Umbilical cord (tissue), 2 donors: ENCODE data around the gene REC114. TPM values are rescaled to one million over a fixed set of nuclear protein-coding genes. Genes with fewer than 3 reads are reported as not detected.
A peak's percentile ranks its signal among the peaks of the same experiment; 100 is the strongest.
"Not testable (repeated sequence)": the region's sequence is repeated elsewhere in the genome, so short reads cannot be mapped to it uniquely, and the experiment has no call there.

Experiments used
- DNase-seq: peaks from one replicate; pipeline ENCODE4 v3.0.0-alpha.2; 2015; ENCODE audit warnings: low spot score
- total RNA-seq: library from RNA; depleted of rRNA; stranded (reverse); fragments of >200 nt; gene quantifications from one replicate; pipeline ENCODE4 v1.2.3, GENCODE V29; 2014; ENCODE audit warnings: low replicate concordance; ENCODE audit not compliant: insufficient read depth

REC114 gene
- total RNA-seq, 1 donor from 2014 or later, result not detected

DNA sequence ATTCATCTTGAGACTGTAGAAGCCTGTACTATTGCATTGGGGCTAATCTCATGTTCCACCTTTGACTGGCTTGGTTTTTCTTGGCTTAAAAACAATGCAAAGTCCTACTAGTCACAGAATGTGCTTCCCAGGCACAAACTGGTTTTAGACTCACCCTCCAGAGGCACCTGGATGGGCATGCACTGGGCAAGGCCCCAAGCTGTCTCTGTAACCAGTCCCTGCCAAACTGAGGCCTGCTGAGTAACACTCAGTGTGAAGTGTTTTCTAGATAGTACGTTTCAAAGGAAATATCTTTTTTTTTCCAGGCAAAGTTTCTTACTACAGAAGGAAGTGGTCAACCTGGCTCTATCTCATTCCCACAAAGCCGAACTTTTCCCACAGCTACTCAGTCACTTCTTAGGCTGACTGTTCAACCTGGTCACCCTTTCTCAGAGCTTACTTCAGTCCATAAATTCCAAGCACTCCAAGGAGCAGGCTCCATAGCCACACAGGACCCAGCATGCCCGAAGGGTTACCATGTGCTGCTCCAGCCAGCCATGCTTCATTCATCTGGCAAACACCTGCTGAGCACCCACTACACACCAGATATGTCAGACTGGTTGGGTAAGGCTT, 132.8 kb downstream of the REC114 start:
- no peak for DNase-seq

DNA sequence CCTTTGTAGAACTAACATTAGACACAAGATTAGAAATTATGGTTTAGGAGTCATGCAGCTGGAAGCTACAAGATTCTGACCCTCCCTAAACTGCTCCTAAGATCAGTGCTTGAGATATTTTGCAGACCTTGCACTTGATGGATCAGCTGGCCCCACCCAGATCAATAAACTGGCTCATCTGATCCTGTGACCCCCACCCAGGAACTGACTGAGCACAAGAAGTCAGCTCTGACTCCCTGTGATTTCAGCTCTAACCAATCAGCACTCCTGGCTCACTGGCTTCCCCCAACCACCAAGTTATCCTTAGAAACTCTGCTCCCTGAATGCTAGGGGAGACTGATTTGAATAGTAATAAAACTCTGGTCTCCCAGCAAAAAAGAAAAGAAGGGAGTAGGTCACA, 134.6 kb downstream of the REC114 start:
- not testable (repeated sequence) for DNase-seq

DNA sequence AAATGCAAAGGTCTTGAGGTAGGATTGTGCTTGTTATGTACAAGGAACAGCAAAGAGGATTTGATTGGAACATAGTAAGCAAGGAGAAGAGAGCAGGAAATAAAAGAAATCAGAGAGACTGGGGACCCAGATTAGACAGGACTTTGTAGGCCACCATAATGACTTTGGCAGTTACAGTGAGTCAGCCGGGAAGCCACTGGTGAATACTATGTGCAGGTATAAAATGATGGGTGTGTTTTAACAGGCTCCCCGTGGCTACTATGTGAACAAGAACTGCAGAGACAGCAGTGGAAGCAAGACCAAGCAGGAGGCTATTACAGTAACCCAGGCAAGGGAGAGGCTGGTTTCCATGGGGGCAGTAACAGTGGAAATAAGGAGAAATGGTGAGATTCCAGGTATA, 135.1 kb downstream of the REC114 start:
- no peak for DNase-seq

DNA sequence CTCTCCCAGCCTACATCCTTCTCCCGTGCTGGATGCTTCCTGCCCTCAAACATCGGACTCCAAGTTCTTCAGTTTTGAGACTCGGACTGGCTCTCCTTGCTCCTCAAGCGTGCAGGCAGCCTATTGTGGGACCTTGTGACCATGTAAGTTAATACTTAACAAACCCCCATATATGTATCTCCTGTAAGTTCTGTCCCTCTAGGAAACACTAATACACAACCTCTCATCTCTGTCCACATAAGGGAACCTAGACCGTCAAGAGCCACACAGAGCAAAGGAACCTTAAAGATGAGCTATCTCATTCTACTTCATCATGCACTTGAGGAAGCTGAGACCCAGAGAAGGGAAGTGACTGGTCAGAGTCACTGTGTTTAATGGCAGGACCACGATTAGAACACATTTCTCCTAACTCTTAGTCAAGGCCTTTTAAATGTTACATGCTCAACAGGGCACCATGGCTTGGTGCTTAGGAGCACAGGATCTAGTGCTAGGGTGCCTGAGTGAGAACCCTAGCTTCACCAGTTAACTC, 140.0 kb downstream of the REC114 start:
- DNase-seq, result no peak

DNA sequence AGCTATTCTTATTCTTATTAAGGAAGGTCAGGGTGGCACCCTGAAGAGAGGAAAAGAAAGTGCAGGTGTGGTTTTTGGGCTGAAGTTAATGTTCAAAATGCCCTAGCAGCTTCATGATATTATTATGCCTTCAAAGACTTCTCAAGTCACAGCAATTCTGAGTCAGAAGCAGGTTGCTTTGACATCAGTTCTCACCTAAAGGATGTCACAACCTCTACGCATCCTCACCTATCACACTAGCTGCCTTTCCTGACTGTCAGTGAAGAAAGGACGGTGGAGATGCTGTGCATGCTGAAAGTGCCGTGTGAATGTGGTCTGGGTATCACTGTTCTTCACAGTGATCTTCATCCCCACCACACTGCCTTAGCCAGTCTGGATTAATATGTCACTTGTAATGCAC, 140.6 kb downstream of the REC114 start:
- no peak for DNase-seq

DNA sequence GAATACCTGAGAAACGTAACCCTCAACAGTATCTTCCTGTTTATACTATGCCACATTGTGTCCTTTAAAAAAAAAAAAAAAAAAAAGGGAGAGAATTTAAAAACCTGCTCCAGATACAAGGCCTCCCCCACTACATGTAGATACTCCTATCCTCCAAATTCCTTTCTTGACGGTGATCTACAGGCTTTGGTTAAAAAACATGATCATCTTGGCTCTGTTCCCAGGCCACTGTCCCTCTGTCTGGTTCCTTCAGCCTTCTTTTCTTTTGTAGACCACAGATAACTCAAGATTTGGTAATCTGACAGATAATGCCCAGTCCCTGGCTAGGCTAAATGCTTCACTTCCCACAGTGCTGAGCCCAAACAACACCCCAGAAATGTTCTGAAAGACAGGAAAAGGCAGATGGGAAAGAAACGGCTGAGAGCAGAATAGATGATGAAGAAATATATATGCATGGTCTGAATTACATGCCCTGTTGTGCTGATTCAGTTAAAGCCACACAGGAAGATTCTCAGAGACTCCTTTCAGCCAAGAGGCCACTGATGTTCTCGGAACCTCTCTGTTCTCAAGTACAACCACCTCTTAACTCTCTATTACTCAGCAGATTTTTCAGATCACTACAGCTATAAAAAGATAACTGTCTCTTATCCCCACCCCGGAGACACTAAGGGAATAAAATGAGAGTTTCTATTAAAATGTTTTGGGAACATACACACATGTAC, 141.9 kb downstream of the REC114 start:
- no peak for DNase-seq

DNA sequence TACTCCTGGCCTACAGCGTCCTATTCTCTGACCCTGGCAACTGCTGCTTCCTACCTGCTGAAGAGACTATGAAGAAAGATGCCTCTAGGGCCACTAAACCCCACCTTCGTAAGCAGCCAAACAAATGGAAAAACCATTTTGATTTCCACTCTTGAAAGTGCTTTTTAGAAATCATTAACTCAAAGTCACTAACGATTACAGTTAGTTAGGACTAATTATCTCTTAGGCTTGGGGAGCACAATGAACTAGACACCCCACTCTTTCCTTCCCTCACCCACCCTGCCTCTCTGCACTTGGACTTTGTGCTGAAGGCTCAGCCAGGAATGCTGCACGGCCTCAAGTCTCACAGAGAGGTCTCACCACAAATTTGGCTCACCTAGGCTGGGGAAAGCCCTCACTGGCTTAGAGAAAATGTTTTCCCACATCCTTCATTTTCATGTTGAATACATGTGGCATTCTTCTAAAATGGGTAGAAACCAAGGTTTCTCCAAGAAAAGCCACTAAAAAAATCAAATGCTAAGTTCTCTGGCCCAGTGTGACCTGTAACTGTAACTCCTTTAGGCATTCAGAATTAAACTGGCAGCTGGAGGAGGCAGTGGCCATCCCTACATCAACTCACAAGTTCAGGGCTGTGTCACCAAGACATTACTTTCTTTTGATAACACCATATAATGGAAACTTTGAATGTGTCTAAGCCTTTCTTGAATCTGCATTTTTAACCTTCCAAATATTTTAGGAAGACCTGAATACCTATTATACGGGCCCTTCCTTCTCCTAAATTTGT, 143.1 kb downstream of the REC114 start:
- DNase-seq, result no peak

DNA sequence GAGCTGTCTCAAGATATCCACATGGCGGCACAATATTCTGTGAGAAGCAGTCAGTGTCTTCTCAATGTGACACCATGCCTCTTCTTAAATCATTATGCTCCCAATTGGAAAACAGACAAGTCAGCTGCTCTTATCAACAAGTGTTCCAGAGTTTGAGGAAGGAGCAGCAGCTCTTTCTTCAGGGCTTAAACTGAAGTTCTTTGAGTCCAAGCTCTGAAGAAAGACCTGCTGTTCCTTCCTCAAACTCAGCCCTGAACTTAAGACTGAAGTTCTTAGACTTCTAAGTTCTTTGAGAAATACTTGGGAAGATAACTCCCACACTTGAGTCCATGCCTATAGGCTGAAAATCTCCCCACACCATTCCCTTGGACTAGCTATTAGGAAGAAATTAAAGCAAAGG, 146.8 kb downstream of the REC114 start:
- no peak for DNase-seq

DNA sequence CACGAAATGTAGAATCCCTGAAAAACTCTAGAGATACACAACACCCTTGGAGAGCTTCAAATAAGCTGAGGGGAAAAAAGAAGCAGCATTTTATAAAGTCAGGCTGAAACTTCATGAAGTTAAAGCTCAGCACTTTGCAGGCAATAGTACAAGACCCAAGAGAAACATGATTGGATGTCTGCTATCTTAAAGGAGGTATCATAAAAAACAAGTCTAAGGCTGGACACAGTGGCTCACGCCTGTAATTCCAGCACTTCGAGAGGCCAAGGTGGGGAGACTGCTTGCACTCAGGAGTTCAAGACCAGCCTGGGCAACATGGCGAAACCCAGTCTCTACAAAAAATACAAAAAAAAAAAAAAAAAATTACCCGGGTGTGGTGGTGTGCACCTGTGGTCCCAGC, 147.3 kb downstream of the REC114 start:
- DNase-seq, result no peak

DNA sequence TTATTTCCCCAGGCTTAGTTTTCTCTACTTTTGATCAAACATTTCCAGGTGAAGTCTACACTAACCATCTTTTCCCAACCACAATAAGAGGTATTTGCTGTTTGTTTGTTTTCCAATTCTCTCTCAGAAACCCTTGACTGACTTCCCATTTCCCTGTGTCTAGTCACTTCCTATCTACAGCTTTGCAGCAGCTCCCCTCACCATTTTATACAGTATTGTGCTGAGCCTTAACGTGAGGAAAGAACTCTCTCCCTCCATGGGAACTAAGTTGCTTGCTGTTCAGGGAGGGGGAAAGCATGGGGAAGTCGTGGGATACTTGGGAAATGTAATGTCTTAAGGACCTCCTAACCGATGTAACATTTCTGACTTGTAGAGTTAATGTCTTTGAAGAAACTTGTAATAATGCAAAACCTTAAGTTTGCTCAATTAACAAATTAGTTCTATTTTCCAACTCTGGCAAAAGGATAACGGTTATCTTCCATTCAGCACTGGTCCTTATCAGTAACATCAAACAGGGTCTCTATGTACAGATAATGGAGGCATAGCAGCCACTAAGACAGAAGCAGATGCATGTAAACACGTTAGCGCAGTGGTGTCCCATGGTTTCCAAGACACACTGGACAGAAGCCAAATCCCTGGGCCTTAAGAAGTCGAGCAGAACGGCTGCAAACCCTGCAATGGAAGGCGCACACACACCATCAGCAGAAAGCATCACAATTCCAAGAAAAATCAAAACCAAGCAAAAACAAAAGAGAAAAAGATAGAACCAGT, 150.5 kb downstream of the REC114 start:
- DNase-seq, result peak; percentile 92

DNA sequence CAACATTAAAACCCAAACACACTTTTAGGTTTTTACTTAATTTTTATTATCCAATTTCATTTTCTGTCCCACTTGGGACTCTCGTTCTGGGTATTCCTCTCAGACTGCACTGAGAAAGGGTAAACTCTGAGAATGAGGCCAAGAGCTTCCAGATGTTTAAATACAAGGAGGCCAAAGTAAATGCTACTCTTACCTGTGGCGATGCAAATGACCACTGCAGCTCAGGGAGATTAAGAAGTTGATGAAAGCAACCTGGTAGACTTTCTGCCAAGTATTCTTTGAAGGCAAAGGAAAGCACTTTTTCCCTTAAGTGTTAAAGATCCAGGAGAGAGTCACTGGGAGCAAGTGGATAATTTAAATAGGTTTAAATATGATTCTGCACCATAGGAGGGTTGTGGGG, 151.1 kb downstream of the REC114 start:
- DNase-seq, result no peak

DNA sequence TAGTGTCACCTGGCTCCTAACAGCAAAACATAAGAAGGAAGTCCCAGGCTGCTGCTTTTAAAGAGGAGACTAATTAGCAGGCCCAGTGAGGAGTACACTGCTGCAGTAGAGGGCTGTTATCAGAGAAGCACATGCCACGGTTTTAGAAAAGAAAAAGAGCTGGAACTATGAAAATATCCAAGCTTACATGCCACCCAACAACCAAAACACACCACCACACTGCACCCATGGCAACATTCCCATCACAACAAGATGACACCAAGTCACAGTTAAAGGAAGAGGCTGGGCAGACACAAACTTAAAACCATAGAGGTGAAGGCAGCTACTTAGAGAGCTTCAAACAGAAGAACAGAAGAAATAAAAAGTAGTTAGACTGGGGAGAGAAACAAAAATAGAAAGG, 153.2 kb downstream of the REC114 start:
- no peak for DNase-seq

DNA sequence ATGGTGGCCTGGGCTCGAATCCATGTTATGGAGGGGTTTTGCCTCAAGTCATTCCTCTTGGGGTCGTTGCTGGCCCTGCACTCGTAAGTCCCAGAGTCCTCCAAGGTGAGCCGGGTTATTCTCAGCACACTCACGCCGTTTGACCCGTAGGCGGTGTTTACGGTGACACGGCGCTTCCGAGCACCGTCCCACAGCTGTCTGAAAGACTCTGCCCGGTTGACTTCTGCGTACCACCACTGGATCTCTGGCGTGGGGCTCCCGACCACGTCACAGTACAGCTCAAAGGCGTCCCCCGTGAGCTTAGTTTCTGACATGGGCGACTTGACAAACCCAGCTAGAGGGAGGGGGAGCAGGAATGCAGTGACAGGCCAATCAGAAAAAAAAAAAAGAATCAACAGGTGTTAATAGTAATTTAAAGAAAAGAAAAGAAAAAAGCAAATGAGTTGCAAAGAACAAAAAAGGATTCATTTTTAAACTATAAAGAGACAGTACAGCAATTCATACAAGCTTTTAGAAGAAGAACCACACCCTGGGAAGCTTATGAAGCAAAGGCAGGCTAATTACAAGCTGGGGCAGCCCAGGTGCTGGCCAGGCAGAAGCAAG, 154.2 kb downstream of the REC114 start:
- no peak for DNase-seq

DNA sequence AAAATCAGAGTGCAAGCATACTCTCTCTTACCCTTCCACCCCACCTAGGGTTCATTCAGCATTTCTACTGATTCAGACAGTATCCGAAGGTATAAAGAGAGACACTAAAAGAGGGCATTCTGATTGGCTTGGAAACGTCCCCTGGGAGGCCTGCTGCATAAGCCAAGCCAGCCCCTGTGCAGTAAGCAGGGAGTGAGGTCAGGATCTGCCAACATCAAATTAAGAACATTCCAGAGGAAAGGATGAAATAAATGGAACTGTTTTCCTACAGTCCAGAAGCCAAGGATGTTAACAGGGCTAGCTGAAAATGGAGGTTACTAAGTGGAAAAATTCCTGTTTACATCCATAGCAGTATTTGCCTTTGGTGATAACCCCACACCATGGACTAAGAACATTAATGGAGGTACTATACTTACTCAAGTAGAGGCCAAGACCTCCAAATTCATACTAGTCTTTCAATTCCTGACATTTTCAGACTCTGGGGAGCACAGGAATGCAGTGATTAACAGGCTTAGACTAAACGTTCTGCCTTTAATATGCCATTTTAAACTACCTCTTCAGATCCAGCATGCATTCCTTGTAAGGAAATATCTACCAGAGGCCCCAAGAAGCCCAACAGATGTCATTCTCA, 155.7 kb downstream of the REC114 start:
- peak; percentile 33 for DNase-seq

DNA sequence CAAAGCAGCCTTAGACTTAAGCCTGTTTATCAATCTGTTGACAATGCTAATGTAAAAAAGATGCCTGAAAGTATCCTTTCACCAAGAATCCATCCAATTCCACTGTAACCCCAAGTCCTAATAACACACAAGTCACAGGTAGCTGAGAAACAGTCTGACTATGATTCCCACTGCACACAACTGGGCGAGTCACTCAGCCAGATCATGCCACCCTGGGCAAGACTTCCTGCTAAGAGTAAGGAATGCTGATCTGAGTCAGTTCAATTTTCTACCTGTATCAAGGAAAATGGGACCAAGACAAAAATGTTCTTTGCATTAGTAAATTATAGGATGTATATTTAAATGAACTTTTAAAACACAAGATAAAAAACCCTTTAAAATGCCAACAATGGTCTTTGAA, 157.0 kb downstream of the REC114 start:
- no peak for DNase-seq

DNA sequence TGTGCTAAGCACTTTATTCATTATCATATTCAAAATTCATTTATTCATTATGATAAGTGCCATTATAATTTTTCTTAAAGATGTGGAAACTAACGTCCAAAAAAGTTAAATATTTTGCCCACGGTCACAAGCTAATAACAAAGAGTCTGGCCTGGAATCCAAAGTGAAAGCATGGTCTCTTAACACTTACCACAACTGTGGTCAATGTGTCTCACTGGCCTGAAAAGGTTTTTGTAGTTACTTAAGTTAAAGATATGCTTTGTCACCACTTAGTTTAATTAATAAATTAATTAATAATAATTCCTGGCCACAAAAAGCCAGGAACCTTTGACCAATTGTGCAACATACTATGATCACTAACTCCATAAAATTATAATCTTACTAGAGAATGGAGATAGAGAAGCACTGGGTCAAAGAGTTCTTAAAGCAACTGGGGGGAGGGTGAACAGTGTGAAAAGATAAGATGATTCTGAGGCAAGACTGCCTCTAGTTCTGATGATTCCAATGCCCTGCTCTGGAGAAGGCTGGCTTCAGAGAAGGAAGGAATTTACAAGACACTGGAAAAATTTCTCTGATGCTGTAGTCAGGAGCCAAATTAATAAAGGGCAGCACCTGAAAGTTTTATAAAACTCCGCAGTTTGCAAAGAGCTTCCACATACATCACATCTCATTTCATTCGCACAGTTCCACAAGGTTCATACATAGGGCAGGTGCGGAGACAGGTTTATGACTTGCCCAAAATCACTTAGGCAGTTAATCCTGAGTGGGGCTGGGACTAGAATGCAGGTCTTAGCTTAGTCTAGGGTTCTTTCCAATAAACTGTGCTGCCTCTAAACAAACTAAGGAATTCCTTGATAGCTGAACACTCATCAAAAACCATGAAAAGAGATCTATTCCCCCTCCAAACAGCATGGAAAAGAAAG, 157.7 kb downstream of the REC114 start:
- DNase-seq, result peak; percentile 57

DNA sequence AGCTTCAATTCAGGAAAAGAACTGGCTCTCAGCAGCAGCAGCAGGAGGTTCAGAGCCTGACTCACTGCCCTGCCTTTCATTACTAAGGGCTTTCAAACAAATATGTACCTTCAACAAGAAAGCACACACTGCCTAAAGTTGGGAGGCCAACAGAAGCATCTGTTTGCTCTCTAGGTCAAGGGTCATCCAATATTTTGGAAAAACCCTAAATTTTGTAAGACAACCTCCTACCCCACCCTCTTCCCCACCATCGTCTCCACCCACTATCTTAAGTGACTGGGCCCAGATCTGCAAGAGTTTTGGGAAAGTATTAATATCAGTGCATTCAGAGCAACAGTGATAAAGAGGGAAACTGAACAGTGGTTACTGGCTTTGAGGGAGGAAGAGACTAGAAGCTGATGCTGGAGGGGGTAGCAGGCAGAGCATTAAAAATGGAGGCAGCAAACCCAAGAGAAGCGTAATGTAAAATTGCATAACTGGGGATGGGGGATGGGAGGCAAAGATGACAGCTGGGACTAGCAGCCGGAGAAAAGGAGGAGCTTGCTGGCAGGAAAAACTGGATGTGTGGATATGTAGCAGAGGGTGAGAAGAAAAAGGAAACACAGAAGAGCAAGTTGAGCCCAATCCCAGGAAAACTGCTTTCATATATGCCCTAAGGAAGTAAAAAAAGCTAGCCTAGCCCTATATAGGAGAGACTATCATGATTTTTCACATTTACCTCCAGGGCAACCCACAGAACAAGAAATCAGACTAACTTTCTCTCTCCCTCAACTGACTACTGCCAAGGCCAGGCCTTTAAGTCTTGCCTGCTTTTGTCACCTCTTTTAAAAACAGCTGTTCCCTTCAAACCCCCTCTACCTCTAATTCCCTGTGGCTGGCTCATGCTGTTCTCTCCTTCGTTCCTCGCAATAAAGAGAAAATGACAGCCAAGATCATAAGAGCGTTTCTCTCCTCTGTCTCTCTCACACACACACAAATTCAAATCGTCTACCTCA, 158.8 kb downstream of the REC114 start:
- peak; percentile 82 for DNase-seq

DNA sequence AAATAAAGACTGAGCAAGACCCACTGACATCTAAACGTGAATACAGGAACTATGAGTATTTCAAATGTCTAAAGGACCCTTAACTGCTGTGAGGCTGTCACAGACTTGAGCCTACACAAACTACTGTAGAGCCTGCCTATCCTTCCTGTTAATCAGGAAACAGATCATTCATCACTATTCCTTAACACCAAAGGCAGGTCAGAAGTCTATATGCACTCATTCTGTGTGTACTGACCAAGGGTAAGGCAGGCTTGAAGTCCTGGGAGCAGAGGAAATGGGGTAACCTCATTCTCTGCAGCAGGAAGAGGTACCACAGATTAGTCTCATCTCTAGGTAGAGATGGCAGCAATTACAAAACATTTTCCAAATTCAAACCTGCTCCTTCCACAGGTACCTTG, 159.5 kb downstream of the REC114 start:
- no peak for DNase-seq

DNA sequence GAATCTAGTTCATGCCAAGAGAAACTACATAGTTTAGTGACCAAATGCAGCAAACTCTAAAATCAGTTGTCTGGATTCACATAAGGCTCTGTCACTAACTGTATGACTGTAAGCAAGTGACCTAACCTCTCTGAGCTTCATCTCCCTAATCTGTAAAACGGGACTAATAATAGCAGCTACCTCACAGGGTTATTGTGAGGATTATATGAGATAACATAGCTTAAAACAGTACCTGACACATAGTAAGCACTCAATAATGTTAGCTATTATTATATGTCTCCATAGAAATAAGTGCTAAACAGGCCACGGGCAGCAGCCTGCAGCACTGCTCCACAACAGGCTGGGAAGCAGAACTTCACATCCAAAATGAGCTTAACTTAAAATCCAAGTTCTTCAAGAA, 160.0 kb downstream of the REC114 start:
- DNase-seq, result no peak
